ENCODE data around the gene NFKB1. TPM values are rescaled to one million over a fixed set of nuclear protein-coding genes. Genes with fewer than 3 reads are reported as not detected.

NFKB1 gene
- polyA plus RNA-seq, 1 donor (not counting 4 experiments of a cell fraction or from before 2014, with no cell fraction given) = 21.8 TPM

GRCh38 chr4:102504941-102505340 is 3.8 kb downstream of the NFKB1 start:
- no peak for TF ChIP-seq EZH2 (IDR thresholded peaks at IDR 0.05; ENCODE audit: low read length)
- TF ChIP-seq CTCF (optimal IDR thresholded peaks at IDR 0.05 in 1 of 3, IDR thresholded peaks at IDR 0.05 in 1 of 3, conservative IDR thresholded peaks at IDR 0.05 in 1 of 3; ENCODE audit: extremely low read depth in 1 of 3, insufficient read depth in 2 of 3, low read length in 3 of 3) = no peak
- Histone ChIP-seq H3K9ac (ENCODE audit: control insufficient read depth, extremely low read depth, insufficient read depth, low read length) (no peak overlapping the region), H3K4me2 (ENCODE audit: control insufficient read depth, extremely low read depth, insufficient read depth, low read depth, low read length) (peak overlapping the region; percentile 82), H3K27ac (ENCODE audit: control insufficient read depth, insufficient read depth, low read length) (no peak overlapping the region), H4K20me1 (ENCODE audit: control insufficient read depth, extremely low read depth, insufficient read depth, low read length) (no peaks in the 10 kb centered on the region), H3K4me1 (ENCODE audit: control insufficient read depth, extremely low read depth, insufficient read depth, low read length) (peaks cover 19% of the 10 kb centered on the region), H3K9me3 (ENCODE audit: control insufficient read depth, low read depth, low read length) (no peaks in the 10 kb centered on the region), H3K4me3 (ENCODE audit: control insufficient read depth in 2 of 3, extremely low read depth in 1 of 3, insufficient read depth in 2 of 3, low read depth in 1 of 3, low read length in 3 of 3) (peak overlapping the region in 2 of 3 experiments; percentile 90 to 95), H3K9me1 (ENCODE audit: control insufficient read depth, extremely low read depth, insufficient read depth, low read length) (no peaks in the 10 kb centered on the region), H2AFZ (ENCODE audit: control insufficient read depth, low read length) (no peak overlapping the region), H3K79me2 (ENCODE audit: control insufficient read depth, insufficient read depth, low read length) (peaks cover 78% of the 10 kb centered on the region), H3K27me3 (ENCODE audit: control insufficient read depth, extremely low read depth, insufficient read depth, low read length) (no peaks in the 10 kb centered on the region), H3K36me3 (ENCODE audit: control insufficient read depth in 2 of 2, extremely low read depth in 1 of 2, insufficient read depth in 2 of 2, low read length in 2 of 2) (no peaks in the 10 kb centered on the region)
- DNase-seq (ENCODE audit: low read depth, low spot score) (no peak), FAIRE-seq (no peak)
- dilution Hi-C loops (cut with MboI; ENCODE audit: extremely low pct_ligation_motif_present, low sequenced_read_pairs) = no loop called here

- no peak overlapping the region for H3K4me3 ChIP-seq (ENCODE audit: control insufficient read depth in 2 of 3, extremely low read depth in 1 of 3, insufficient read depth in 2 of 3, low read depth in 1 of 3, low read length in 3 of 3)
- no peak overlapping the region for H3K9ac ChIP-seq (ENCODE audit: control insufficient read depth, extremely low read depth, insufficient read depth, low read length)
- H4K20me1 ChIP-seq (ENCODE audit: control insufficient read depth, extremely low read depth, insufficient read depth, low read length) = no peaks in the 10 kb centered on the region
- dilution Hi-C loops (cut with MboI; ENCODE audit: extremely low pct_ligation_motif_present, low sequenced_read_pairs) = no loop called here
- H3K27ac ChIP-seq (ENCODE audit: control insufficient read depth, insufficient read depth, low read length) = no peak overlapping the region
- H3K36me3 ChIP-seq (ENCODE audit: control insufficient read depth in 2 of 2, extremely low read depth in 1 of 2, insufficient read depth in 2 of 2, low read length in 2 of 2) = no peaks in the 10 kb centered on the region
- peaks cover 85% of the 10 kb centered on the region for H3K79me2 ChIP-seq (ENCODE audit: control insufficient read depth, insufficient read depth, low read length)
- no peaks in the 10 kb centered on the region for H3K9me1 ChIP-seq (ENCODE audit: control insufficient read depth, extremely low read depth, insufficient read depth, low read length)
- H3K4me1 ChIP-seq (ENCODE audit: control insufficient read depth, extremely low read depth, insufficient read depth, low read length) = peaks cover 19% of the 10 kb centered on the region
- no peak for TF ChIP-seq EZH2 (IDR thresholded peaks at IDR 0.05; ENCODE audit: low read length)
- no peak for TF ChIP-seq CTCF (optimal IDR thresholded peaks at IDR 0.05 in 1 of 3, IDR thresholded peaks at IDR 0.05 in 1 of 3, conservative IDR thresholded peaks at IDR 0.05 in 1 of 3; ENCODE audit: extremely low read depth in 1 of 3, insufficient read depth in 2 of 3, low read length in 3 of 3)
- no peak for DNase-seq (ENCODE audit: low read depth, low spot score)
- no peak for FAIRE-seq
- no peaks in the 10 kb centered on the region for H3K9me3 ChIP-seq (ENCODE audit: control insufficient read depth, low read depth, low read length)
- no peak overlapping the region for H3K4me2 ChIP-seq (ENCODE audit: control insufficient read depth, extremely low read depth, insufficient read depth, low read depth, low read length)
- no peaks in the 10 kb centered on the region for H3K27me3 ChIP-seq (ENCODE audit: control insufficient read depth, extremely low read depth, insufficient read depth, low read length)
- H2AFZ ChIP-seq (ENCODE audit: control insufficient read depth, low read length) = no peak overlapping the region
Measured at GRCh38 chr4:102505708-102506107, 4.5 kb downstream of the NFKB1 start.

Data from keratinocyte (primary cell).